ENCODE data around the gene IFNGR1. TPM values are rescaled to one million over a fixed set of nuclear protein-coding genes. Genes with fewer than 3 reads are reported as not detected.

IFNGR1 gene
- total RNA-seq, 3 donors from 2014 or later (not counting 1 experiment from before 2014, with no cell fraction given): 77.5 to 128 (median 100) TPM

DNA sequence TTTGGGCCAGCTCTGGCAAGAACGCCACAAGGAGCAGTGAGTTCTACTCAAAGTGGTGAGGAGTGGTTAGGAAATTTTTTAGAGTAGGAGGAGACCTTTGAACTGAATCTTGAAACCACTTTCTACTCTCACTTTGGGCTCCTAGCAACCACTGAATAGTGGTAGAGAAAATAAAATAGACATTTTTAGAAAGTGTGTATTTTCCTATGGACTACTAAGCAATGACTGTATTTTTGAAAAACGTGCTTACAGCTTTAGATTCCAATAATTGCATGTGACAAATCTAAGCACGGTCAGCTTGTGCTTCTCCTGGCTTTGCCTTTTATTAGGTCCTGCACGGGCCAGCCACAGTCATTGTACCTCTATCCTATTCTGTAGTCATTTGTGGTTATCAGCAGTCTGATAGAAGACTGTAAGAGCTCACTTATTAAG is 8.7 kb upstream of the IFNGR1 start:
- DNase-seq: peak in 1 of 2 donors; percentile 14
- no peak overlapping the region for H3K27ac Mint-ChIP-seq
- Histone ChIP-seq H3K27me3 (ENCODE audit: control insufficient read depth, insufficient read depth, low read length) (no peaks in the 10 kb centered on the region), H3K9me3 (ENCODE audit: control insufficient read depth, insufficient read depth, low read length) (no peaks in the 10 kb centered on the region), H3K4me1 (ENCODE audit: control insufficient read depth, insufficient read depth, low read length) (peaks cover 60% of the 10 kb centered on the region), H3K36me3 (ENCODE audit: control insufficient read depth, insufficient read depth, low read length) (no peaks in the 10 kb centered on the region), H3K4me3 (ENCODE audit: low read length) (no peak overlapping the region), H3K27ac (ENCODE audit: low read length) (no peak overlapping the region)
- no peaks in the 10 kb centered on the region for H3K36me3 Mint-ChIP-seq
- H3K9me3 Mint-ChIP-seq: no peaks in the 10 kb centered on the region
- H3K4me1 Mint-ChIP-seq: peaks cover 69 to 70% of the 10 kb centered on the region in 2 donors
- no peaks in the 10 kb centered on the region for H3K27me3 Mint-ChIP-seq (ENCODE audit: low read depth in 2 of 2)
- TF ChIP-seq, protein P1, sequence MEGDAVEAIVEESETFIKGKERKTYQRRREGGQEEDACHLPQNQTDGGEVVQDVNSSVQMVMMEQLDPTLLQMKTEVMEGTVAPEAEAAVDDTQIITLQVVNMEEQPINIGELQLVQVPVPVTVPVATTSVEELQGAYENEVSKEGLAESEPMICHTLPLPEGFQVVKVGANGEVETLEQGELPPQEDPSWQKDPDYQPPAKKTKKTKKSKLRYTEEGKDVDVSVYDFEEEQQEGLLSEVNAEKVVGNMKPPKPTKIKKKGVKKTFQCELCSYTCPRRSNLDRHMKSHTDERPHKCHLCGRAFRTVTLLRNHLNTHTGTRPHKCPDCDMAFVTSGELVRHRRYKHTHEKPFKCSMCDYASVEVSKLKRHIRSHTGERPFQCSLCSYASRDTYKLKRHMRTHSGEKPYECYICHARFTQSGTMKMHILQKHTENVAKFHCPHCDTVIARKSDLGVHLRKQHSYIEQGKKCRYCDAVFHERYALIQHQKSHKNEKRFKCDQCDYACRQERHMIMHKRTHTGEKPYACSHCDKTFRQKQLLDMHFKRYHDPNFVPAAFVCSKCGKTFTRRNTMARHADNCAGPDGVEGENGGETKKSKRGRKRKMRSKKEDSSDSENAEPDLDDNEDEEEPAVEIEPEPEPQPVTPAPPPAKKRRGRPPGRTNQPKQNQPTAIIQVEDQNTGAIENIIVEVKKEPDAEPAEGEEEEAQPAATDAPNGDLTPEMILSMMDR (IDR thresholded peaks at IDR 0.05): no peak
- WGBS (ENCODE audit: insufficient coverage): 56% methylated on average over 4 of the region's 4 CpGs
- ATAC-seq: no peak
- intact Hi-C loops (cut with micrococcal nuclease): no loop called here
- H3K4me3 Mint-ChIP-seq: peak overlapping the region; percentile 31

DNA sequence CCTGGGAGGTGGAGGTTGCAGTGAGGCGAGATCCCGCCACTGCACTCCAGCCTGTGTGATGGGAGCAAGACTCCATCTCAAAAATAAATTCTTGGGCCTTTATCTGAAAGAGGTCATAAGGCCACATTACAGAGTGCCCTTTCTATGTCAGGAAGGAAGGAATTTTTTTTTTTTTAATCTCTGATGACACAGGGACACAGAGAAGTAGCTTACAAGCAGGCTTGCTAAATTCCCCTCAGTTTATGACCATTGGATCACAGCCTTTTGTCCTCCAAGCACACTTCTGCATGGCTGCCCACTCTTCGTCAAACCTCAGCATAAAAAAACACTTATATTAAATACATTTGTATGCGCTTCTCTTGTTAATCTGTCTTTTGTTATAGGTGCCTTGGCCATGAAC is 7.5 kb upstream of the IFNGR1 start:
- no peak overlapping the region for H3K27ac ChIP-seq (ENCODE audit: low read length)
- intact Hi-C loops (cut with micrococcal nuclease): no loop called here
- Mint-ChIP-seq H3K27ac (no peak overlapping the region), H3K36me3 (no peaks in the 10 kb centered on the region), H3K27me3 (ENCODE audit: low read depth in 2 of 2) (no peaks in the 10 kb centered on the region), H3K4me3 (no peak overlapping the region), H3K4me1 (peaks cover 58 to 64% of the 10 kb centered on the region in 2 donors), H3K9me3 (no peaks in the 10 kb centered on the region)
- no peaks in the 10 kb centered on the region for H3K27me3 ChIP-seq (ENCODE audit: control insufficient read depth, insufficient read depth, low read length)
- 96% methylated on average over 4 of the region's 4 CpGs for WGBS (ENCODE audit: insufficient coverage)
- H3K36me3 ChIP-seq (ENCODE audit: control insufficient read depth, insufficient read depth, low read length): no peaks in the 10 kb centered on the region
- no peak for DNase-seq
- H3K4me1 ChIP-seq (ENCODE audit: control insufficient read depth, insufficient read depth, low read length): peaks cover 54% of the 10 kb centered on the region
- no peak overlapping the region for H3K4me3 ChIP-seq (ENCODE audit: low read length)
- no peak for ATAC-seq
- TF ChIP-seq, protein P1 (IDR thresholded peaks at IDR 0.05): no peak
- H3K9me3 ChIP-seq (ENCODE audit: control insufficient read depth, insufficient read depth, low read length): no peaks in the 10 kb centered on the region

DNA sequence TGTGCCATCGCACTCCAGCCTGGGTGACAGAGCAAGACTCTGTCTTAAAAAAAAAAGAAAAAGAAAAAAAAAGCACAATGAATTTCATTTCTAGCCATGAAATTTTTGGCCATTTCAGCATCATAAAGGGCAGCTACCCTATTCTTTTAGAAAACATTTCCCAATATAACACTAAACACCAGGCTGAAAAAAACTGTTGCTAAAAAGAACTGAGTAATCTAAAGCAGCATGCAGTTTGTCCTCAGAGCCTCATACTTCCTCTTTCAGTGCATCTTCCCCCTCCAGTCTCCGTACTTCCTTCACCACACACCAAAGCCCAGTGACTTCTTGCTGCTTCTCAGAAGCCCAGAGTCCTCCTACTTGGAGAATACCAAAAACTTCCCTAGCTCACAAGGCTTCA is 5.6 kb upstream of the IFNGR1 start:
- Histone ChIP-seq H3K27ac (ENCODE audit: low read length) (peak overlapping the region; percentile 2), H3K27me3 (ENCODE audit: control insufficient read depth, insufficient read depth, low read length) (no peaks in the 10 kb centered on the region), H3K4me1 (ENCODE audit: control insufficient read depth, insufficient read depth, low read length) (peaks cover 46% of the 10 kb centered on the region), H3K9me3 (ENCODE audit: control insufficient read depth, insufficient read depth, low read length) (no peaks in the 10 kb centered on the region), H3K4me3 (ENCODE audit: low read length) (no peak overlapping the region), H3K36me3 (ENCODE audit: control insufficient read depth, insufficient read depth, low read length) (no peaks in the 10 kb centered on the region)
- intact Hi-C loops (cut with micrococcal nuclease): no loop called here
- Mint-ChIP-seq H3K27ac (peak overlapping the region in 1 of 2 donors; percentile 64), H3K4me1 (peaks cover 49 to 56% of the 10 kb centered on the region in 2 donors), H3K4me3 (peak overlapping the region; percentile 45), H3K27me3 (ENCODE audit: low read depth in 2 of 2) (no peaks in the 10 kb centered on the region), H3K36me3 (no peaks in the 10 kb centered on the region), H3K9me3 (no peaks in the 10 kb centered on the region)
- DNase-seq: peak in 1 of 2 donors; percentile 49
- TF ChIP-seq, protein P1 (IDR thresholded peaks at IDR 0.05): no peak
- 48% methylated on average over 2 of the region's 2 CpGs for WGBS (ENCODE audit: insufficient coverage)
- ATAC-seq: peak; percentile 68 to 84 (median 70)
